HG03575 (cell line): ENCODE data around the gene RIMBP2.

ENCODE experiments used
- ATAC-seq: cut with Tn5 transposase; IDR thresholded peaks from one replicate; pipeline ENCODE4 v1.9.1; 2021; ENCODE audit not compliant: unreplicated experiment, insufficient number of reproducible peaks, low FRiP score; ENCODE audit errors: extremely low read depth

Gene RIMBP2

DNA sequence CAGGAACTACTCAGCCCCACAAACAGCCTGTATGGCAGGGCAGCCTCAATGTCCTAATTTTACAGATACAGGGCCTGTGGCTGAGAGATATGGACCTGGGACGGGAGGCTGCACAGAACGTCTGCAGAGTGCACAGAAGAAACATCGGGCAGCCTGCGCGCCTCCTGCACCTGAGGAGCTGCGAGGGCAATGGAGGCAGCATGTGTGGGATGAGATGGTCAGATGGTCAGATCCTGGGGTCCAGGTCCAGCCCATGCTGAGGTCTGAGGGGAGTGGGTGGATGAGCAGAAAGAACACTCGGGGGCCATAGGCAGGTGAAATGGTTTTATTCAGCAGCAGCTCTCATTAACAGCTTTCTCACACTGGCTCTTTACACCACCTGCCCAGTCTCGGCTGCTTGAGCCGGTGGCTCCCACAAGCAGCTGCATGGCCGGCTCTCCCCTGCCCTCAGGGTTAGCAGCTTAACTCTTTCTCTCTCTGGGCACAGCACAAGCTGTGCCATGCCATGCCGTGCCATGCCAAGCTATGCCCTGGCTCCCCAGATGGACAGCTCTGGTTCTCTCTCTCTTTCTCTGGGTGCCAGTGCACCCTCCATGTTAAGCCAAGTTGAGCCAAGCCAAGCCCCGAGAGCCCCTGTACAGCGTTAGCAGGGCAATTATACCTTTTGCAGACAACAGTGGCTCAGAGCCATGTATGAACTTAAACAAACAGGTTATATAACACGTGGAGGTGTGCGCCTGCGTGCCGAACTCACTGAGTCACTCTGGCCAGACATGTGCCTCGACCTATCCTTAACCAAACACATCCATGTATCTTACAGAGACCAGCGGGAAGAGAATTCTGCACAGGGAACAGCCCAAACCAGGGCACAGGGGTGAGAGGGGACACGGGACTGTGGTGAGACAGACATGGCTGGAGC is 47.6 kb downstream of the RIMBP2 start:
- no peak for ATAC-seq

DNA sequence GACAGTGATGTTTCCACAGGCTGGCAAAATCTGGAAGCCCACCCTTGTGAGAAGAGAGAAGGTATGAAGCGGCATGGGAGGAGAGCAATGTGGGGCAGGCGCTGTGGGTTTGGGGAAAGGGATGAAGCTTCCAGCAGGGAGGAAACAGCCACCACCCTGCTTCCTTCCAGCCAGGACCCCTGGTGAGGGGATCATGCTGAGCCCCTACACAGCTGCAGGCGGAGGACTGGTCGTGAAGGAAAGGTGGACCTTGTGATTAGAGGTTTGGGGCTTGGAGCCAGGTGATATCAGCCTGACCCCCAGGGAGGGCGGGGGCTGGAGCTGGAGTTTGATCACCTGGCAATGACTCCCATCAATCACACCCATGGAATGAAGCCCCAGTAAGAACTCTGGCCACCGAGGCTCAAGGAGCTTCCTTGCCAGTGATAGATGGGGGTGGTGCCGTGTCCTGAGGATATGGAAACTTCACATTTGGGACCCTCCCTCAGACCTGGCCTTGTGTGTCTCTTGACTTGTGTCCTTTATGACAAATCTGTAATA is 48.6 kb downstream of the RIMBP2 start:
- no peak for ATAC-seq

DNA sequence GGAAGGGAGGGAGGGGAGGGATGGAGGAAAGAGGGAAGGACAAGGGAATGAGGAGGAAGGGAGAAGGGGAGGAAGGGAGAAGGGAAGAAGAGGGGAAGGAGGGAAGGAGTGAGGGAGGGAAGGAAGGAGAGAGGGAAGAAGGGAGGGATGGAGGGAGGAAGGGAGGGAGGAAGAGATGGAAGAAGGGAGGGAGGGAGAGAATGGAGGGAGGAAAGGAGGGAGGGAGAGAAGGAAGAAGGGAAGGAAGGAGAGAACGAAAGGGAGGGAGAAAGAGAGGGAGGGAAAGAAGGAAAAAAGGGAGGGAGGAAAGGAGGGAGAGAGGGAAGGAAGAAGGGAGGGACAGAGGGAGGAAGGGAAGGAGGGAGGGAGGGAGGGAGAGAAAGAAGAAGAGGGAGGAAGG is 49.5 kb downstream of the RIMBP2 start:
- no peak for ATAC-seq

DNA sequence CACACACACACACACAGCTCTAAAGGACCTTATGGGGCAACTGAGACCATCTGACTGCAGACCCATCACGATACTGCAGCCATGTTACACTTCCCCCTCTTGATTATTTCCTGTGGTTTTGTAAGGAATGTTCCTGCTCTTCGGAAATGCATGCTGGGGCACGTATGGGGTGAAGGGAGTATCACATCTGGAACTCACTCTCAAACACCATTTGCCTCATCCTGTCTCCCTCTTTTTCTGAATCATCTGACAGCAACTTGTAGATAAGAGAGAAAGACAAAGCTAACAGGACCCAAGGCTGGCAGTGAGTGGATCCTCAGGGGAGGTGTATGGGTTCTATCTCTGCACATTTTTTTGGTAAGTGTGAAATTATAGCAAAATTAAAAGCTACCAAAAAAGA is 50.3 kb downstream of the RIMBP2 start:
- ATAC-seq = no peak

DNA sequence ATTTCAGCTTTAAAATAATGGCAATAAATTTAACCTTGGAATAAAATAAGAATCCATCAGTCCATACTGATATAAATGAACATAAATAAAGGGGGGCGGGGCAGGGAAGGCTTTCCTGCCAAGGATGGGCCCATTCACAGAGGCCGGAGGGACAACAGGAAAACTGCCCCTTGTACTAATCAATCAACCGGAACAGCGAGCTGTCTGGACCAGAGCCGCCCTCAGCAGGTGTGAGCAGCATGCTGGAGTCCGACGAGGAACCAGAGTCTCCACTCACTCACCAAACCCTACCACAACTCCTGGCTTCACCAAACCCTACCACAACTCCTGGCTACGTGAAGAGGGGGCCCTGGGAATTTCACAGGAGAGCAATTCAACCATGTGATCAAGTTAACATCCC is 51.3 kb downstream of the RIMBP2 start:
- no peak for ATAC-seq

DNA sequence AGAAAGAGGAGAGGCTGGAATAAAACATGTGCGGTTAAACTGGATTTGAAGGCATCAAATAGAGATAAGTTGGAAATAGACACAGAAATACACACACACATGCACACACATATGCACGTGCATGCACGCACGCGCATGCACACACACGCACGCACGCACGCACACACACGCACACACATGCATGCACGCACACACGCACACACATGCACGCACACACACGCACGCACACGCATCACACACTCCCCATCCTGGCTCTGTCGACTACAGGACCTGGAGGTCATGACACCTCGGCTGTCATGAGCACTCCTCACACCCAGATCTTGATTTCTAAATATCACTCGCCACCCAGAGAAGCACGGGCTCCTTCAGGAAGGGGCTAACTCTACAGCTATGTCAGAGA is 51.8 kb downstream of the RIMBP2 start:
- no peak for ATAC-seq

DNA sequence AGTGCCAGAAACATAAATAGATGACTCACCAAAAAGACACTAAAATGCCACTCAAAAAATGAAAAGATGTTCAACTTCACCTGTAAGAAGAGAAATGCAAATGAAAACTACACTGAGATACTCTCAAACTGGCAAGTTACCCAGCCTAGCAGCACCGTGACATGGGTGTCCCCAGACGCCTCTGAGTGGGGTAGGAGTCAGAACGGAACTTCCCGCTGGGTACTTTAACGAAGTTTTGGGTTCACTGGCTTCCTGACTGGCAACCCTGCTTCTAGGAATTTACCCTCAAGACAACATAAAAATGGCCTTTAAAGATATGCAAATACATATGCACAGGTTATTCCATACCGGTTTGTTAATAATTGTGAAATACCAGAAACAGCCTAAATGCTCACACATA is 52.6 kb downstream of the RIMBP2 start:
- no peak for ATAC-seq

DNA sequence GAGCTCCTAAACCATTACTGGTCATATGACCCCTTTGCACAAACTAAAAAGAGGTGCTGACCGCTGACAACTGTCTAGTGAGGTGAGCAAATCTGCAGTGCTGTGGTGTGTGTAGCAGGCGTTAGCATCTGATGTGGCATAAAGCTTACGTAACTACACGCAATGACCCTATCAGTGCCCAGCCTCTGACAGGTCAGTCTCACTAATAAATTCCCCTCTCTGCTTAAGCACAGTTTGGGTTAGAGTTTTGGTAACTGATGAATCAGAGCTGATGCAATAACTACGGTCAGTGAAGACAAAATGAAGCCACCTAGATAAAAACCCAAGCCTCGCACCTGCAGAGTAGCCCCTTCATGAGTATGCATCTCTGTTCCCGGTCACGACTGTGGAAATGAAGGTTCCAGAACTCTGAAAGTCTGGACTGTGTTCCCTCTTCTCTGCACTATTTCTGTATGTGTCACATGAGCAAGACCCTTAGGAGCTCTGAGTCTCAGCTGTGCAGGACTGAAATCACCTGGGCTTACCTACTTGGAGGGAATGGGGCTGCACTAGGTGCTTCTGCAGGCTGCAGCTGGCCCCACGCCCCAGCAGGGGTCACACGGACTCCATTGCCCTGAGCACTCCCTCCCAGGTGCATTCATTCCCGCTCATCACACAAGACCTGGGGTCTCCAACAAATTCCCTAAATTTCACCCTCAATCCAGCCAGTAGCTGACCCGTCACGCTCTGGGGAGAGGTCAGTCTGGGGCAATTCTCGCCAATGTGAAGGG is 54.4 kb downstream of the RIMBP2 start:
- ATAC-seq = no peak

DNA sequence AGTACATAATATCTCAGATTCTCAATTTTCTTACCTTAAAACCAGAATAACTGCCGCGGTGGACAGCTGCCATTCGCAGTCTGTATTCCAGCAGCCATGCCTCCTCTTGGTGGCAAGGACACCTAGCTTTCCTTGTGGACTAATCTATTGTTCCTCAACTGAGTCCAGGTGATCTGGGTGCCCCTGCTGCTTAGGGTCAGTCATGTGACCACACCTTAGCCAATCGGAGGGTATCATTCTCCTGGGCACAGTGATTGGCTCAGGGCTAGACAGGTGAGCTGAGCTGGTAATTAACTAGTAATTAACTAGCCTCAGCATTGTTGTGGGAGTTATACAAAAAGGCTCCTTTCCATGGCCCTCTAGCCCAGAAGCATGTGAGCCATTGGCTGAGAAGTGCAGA is 55.0 kb downstream of the RIMBP2 start:
- ATAC-seq = no peak

DNA sequence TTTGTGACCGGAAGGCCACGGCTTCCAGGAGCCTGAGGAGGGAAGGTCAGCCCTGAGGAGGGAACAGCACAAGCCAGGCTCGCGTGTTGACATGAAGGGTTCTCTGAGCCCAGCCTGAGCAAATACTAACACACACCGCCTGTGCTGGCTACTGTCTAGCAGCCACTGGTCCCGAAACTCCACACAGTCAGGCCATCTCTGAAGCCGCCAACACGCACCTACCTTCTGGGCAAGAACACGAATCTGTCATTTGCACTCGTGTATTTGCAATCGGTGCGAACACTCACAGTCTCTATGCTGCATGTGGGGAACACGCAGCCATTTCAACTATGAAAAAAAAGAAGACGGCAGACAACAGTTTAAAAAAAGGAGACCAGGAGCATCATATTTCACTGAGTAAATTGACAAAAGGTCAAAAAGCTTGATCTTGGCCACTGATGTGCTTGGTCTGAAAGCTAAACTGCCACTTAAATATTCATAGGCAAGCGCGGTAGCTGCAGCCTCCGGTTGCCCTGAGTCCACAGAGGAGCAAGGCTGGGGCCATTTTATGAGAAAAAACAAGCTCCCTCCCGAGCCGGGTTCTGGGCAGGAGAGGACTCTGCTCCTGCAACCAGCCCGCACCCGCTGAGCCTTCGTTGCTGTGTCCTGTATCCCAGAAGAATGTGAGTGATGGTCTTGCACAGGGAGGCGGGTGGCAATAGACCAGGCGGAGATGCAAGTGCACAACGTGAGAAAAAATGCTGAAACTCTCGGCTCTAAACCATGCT is 57.8 kb downstream of the RIMBP2 start:
- no peak for ATAC-seq

DNA sequence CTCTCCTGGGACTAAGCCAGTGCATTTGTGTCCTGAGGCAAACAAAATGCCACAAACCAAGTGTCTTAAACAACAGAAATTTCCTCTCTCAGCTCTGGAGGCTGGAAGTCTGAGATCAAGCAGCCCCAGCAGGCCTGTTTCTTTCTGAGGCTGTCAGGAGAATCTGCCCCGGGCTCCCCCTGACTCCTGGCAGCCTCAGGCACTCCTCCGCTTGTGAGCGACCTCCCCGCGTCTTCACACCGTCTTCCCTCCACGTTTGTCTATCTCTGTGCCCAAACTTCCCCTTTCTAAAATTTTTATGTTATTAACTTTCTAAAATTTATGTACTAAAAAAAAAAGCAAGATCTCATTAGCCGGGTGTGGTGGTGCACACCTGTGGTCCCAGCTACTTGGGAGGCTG is 59.7 kb downstream of the RIMBP2 start:
- ATAC-seq = no peak

DNA sequence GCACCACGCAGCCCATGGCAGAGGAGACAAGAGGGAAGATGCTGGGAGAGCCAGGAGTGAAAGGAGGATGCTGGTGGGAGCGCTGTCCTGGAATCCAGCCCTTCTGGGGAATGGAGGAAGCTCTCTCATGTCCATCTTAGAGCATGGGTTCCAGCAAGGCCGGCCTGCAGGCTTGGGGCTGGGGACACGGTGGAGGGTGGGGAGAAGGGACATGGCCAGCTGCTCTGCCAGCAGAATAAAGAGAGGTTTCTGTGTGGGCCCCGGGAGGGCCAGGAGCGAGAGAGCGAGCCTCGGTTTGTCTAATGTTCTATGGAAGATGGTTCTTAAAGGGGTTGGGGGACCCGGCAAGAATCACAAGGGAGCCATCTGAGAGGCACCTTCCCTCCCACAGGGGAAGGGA is 60.2 kb downstream of the RIMBP2 start:
- no peak for ATAC-seq

DNA sequence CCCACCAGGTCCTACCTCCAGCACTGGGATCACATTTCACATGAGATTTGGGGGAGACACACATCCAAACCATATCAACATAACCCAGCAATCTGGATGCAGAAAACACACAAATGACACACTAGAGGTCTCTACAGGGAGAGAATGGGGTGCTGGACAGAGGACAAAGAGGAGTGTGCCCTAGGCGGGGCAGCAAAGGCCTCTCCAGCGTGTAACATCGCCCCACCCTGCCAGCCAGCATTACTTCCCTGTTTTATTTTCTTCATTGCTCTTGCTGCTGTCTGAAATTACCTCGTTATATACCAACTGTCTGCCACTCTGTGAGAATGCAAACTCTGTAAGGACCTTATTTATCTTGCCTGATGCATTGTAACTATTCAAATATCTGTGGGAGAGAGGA is 61.1 kb downstream of the RIMBP2 start:
- ATAC-seq = no peak

DNA sequence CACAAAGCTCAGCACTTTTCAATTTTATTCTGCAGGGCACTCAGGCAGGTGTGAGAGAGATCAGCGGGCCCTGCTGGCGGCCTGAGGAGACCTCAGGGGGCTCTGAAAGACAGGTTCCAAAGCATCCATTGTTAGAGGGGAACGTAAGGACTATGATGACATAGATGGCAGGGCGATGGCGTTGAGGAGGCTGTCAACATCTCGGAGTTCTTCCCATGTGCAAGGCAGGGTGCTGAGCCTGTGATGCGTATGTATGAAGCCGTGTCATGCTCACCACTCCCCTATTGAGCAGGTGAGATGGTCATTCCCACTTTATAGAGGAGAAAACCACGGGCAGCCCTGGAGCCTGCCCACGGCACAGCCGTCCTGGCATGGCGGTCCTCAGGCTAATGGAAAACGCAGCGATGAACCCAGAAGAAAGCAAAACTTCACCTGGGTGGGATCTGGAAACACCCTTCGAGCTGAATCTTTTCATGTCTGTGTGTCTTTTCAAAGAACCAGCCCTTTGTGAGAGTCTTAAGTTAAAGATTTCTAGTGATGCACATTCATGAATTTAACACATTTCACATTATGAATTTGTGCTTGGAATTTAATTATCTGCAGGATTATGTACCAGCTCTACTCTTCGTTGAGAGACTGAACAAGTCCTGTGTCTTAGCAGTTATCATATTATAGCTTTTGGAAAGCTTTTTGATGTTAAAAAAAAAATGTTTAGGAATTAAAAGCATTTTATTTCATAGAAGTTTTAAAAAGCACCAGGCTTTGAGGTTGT is 64.7 kb downstream of the RIMBP2 start:
- ATAC-seq = no peak

DNA sequence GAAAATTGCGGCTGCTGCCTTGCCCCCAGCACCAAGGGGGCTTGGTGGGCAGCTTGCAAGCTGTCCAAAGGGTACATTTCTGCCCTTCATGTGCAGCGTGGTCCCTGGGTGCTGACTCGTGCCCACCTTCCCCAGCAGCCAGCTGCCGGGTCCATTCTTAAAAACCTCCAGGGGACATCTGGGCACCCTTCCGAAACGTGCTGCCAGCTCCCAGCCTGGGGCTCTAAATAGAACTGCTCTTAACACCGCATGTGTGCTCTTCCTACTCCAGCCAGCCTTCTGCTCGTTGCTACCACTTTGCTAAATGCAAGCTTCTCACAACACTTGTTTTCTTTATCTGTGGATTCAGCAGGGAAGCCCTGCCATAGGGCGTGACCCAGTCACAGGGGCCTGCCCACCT is 66.0 kb downstream of the RIMBP2 start:
- no peak for ATAC-seq

DNA sequence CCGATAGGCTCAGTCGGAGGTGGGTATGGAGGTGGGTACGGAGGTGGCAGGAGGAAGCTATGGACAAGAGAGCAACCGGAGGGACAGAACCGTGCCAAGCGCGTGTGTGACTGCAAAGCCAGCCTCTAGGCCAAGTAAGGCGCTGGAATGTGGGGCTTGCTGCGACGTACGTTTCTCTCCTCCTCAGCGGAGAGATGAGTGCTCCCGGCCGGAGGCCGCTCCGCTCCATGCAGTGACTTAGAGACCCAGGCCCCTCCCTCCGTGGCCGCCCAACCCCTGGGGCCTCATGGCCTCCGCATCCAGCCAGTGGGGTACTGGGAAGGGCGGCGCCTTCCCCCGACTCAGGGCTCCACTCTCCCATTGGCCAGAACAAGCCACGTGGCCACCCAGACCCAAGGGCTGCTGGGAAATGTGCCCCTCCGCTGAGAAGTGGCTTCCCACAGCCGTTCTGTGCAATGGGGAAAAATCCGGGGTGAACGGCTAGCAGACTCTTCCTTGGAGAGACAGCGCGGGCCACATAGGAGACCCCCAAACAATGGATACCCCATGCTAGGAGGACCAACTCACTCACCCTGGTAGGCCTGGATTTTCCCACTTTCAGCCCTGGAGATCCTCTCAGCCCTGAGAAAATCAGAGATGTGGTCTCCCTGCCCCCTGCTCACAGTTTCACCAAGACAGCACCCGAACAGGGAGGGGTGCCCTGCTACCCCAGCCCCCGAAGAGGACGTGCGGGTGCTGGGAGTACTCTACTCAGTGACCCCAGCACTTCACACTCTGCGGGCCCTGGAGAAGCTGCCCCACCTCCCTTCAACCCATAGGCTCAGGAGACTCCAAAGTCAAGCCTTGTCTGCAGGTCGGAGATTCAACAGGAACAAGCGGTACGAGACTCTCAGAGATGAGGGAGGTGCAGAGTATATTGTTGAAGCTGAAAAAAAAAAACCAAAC is 66.7 kb downstream of the RIMBP2 start:
- no peak for ATAC-seq

DNA sequence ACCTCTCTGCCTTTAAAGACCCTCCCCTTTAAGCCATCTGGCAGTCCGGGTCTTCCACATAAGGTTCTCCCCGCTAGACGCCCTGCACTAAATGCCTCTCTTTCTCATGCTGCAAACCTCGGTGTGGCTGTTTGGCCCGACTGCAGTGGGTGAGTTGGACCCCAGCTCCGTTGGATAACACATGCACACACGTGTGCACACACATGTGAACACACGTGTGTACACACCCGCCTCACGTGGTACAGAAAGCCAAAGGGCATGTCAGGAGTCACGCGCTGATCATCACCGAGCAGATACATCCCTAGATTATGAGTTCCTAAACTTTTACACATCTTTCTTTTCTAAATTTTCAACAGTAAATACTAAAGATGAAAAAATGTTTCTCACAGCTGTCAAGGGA is 68.3 kb downstream of the RIMBP2 start:
- no peak for ATAC-seq
